TTC549 (cell line): Measurements from ENCODE around the gene DMXL2.
"Not testable (repeated sequence)": the region's sequence is repeated elsewhere in the genome, so short reads cannot be mapped to it uniquely, and the experiment has no call there.

Experiments
- FAIRE-seq: peaks from 2 replicates; lab custom pipeline; 2012; peaks lifted over from hg19 to GRCh38; lab: Jason Lieb, UNC

The DMXL2 gene

DNA sequence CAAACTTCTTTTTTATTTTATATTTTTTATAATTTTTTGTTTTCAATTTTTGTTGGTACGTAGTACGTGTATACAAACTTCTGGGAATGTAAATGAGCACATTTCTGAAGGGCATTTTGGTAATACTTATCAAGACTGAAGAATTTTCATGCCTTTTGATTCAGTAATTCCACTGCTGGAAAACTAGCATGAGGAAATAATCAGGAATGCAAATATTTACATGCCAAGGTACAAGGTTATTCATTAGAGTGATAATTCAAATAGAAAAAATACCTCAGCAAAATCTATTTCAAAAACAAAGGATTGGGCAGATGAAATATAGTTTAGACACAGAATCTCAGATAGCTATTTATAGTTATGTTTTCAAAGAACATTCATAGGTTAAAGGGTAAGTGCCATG is 128.7 kb downstream of the DMXL2 start:
- no peak for FAIRE-seq

DNA sequence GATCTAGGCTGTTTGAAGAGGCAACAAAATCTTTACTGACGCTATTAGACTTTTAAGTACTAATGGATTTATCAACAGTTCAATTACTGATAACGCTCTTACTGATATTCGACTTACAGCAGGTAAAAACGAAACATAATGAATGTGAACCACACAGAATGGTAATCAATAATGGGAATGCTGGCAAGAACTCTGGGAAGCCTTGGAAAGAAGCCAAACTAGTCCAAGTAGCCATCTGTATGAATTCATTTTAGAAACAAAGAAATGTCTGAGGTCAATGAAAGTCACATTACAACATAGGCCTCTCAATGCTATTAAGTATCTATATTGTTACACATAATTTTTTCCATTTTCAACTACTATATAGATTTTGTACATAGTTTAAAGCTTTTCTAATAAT is 130.0 kb downstream of the DMXL2 start:
- FAIRE-seq = no peak

DNA sequence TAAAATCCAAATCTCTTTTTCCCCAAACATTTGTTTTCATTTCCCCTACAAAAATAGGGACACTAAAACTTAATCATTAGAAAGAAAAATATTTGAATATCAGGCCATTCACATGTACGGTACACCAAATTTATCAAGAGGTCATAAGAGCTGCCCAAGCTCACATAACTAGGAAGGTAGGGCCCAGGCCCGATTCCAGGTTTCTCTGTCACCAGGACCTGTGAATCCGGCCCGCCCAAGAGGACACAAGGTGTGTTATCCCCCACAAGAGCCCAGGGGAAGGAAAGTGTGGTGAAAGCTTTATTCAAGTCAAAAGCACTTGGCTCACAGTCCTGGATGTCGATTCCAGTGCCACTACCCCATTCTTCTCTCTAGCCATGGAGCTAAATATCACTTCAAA is 130.6 kb downstream of the DMXL2 start:
- FAIRE-seq = no peak

- no peak for FAIRE-seq
Observed at GRCh38 chr15:51484781-51485180, 137.8 kb downstream of the DMXL2 start.

GRCh38 chr15:51483985-51484384 is 138.6 kb downstream of the DMXL2 start:
- no peak for FAIRE-seq

DNA sequence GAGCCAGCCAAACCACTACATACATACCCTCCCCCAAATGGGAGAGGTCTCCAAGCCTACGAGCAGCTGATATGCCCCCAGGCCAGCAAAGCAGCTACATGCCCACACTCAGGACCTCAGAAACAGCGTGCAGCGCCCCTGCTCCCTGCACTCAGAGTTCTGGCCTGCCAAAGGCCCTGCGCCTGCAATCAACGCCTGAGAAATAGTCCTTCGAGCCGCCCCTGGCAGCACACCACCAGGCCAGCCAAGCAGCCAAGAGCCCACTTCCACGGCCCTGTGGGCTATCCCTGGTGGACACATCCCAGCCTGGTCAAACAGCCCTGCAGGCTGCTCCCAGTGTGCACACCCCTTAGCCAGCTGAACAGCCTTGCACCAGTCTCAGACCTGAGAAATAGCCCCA is 139.1 kb downstream of the DMXL2 start:
- no peak for FAIRE-seq

- no peak for FAIRE-seq
Observed at GRCh38 chr15:51475736-51476135, 146.8 kb downstream of the DMXL2 start.

GRCh38 chr15:51470512-51470911 is 152.1 kb downstream of the DMXL2 start:
- FAIRE-seq = no peak

- FAIRE-seq = no peak
Observed at GRCh38 chr15:51460796-51461195, 161.8 kb downstream of the DMXL2 start.

GRCh38 chr15:51450001-51450400 is 172.6 kb downstream of the DMXL2 start:
- FAIRE-seq = no peak

- no peak for FAIRE-seq
Observed at GRCh38 chr15:51448622-51449399, 173.8 kb downstream of the DMXL2 start.

GRCh38 chr15:51447855-51448621 is 174.5 kb downstream of the DMXL2 start:
- FAIRE-seq = no peak

- not testable (repeated sequence) for FAIRE-seq
Observed at GRCh38 chr15:51446029-51446744, 176.4 kb downstream of the DMXL2 start.

GRCh38 chr15:51444807-51445206 is 177.8 kb downstream of the DMXL2 start:
- FAIRE-seq = no peak

GRCh38 chr15:51444112-51444511 is 178.5 kb downstream of the DMXL2 start:
- no peak for FAIRE-seq

- no peak for FAIRE-seq
Observed at GRCh38 chr15:51443282-51443914, 179.2 kb downstream of the DMXL2 start.

- no peak for FAIRE-seq
Observed at GRCh38 chr15:51438526-51438925, 184.0 kb downstream of the DMXL2 start.

GRCh38 chr15:51425517-51426040 is 197.0 kb downstream of the DMXL2 start:
- FAIRE-seq = peak; percentile 46

DNA sequence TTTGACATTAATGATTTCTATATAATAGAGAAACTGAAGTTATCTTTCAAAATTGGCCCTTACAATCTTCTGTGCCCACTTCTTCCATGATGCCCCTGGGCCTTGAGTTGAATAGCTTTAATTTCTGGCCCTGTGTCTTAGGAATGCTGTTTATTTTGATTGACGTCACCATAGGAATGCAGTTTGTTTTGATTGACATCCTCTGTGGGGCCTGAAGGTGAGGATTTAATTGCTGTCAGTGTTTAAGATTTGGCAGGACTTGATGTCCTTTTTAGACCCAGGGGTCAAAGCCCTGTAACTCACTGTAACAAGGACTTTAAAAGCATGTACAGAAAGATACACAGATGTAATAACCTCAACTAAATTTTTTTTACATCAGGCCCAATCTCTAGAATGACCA is 197.8 kb downstream of the DMXL2 start:
- no peak for FAIRE-seq

DNA sequence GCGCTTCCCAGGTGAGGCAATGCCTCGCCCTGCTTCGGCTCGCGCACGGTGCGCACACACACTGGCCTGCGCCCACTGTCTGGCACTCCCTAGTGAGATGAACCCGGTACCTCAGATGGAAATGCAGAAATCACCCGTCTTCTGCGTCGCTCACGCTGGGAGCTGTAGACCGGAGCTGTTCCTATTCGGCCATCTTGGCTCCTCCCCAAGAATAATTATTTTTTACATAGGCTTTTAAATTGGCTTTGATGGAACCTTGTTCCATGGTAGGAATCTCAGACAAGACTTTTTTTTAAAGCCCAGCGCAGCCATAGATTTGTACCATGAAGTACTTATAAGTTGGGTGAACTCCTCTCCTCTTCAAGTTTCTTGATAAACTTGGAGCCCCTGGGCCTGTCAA is 199.5 kb downstream of the DMXL2 start:
- not testable (repeated sequence) for FAIRE-seq

DNA sequence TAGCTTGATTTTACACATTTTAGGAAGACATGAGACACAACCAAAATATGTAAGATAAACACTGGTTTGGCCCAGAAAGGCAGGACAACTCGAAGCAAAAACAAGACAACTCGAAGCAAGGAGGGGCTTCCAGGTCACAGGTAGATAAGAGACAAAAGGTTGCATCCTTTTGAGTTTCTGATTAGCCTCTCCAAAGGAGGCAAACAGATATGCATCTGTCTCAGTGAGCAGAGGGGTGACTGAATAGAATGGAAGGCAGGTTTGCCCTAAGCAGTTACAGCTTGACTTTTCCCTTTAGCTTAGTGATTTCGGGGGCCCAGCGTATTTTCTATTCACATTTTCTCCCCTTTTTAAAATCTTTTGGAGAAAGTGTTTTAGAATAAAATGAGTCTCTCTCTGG is 206.4 kb downstream of the DMXL2 start:
- no peak for FAIRE-seq

- no peak for FAIRE-seq
Observed at GRCh38 chr15:51414256-51414860, 208.2 kb downstream of the DMXL2 start.
